ENCODE results near the gene SSNA1.

SSNA1 gene

DNA sequence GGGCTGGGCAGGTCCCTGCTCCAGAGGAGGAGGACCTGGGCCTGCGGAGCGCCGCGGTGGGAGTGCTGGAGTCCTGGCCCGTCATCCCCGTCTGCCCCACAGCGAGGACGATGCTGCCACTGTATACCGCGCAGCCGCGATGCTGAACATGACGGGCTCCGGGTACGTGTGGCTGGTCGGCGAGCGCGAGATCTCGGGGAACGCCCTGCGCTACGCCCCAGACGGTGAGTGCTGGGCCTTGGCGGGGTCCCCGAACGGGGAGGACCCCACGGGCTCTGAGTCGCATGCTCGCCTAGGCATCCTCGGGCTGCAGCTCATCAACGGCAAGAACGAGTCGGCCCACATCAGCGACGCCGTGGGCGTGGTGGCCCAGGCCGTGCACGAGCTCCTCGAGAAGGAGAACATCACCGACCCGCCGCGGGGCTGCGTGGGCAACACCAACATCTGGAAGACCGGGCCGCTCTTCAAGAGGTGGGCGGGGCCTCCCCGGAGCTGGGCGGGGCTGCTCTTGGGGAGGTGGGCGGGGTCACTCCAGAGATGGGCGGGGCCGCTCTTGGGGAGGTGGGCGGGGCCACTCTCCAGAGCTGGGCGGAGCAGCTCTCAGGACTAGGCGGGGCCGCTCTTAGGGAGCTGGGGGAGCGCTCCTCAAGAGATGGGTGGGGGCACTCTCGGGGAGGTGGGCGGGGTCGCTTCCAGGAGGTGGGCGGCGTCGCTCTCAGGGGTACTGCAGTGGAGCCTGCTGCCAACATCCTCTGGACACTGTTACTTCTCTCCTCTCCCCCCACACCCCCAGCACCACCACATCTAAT is 31.7 kb upstream of the SSNA1 start:
- peak overlapping the region; percentile 27 for H3K4me3 ChIP-seq (ENCODE audit: control insufficient read depth, low read depth, low read length)
- TF ChIP-seq, protein P1, sequence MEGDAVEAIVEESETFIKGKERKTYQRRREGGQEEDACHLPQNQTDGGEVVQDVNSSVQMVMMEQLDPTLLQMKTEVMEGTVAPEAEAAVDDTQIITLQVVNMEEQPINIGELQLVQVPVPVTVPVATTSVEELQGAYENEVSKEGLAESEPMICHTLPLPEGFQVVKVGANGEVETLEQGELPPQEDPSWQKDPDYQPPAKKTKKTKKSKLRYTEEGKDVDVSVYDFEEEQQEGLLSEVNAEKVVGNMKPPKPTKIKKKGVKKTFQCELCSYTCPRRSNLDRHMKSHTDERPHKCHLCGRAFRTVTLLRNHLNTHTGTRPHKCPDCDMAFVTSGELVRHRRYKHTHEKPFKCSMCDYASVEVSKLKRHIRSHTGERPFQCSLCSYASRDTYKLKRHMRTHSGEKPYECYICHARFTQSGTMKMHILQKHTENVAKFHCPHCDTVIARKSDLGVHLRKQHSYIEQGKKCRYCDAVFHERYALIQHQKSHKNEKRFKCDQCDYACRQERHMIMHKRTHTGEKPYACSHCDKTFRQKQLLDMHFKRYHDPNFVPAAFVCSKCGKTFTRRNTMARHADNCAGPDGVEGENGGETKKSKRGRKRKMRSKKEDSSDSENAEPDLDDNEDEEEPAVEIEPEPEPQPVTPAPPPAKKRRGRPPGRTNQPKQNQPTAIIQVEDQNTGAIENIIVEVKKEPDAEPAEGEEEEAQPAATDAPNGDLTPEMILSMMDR (conservative IDR thresholded peaks at IDR 0.05; ENCODE audit: control insufficient read depth, insufficient read depth, low read depth, low read length) = no peak
- DNase-seq (ENCODE audit: low read depth) = peak; percentile 56

DNA sequence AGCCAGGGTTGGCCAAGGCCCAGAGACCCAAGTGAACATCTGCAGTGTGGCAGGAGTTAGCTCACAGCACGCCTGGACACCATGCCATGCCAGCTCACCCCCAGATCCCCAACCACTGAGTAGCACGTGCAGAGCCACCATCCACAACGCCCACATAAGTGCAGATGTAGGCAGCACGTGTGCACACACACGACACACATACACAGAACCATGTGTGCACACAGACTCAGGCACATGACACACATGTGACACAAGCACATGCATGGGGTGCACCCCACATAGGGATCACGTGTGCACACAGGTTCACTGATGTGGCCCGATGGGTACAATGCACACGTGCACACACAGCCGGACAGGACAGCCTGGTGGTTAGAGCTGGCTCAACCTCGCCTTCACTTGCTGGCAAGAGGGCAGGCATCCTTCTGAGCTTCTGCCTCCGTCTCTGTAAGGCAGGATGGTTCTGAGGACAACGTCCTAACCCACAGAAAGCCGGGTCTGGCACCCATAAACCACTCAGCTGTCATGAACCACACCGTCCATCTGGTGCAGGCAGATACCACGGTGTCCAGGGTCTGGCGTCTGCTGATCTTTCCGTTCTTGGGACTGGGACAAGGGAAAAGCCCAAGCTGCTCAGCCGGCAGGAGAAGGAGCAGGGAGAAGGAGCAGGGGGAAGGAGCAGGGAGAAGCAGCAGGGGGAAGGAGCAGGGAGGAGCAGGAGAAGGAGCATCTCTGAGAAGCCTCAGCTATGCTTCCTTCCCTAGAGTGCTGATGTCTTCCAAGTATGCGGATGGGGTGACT is 30.7 kb upstream of the SSNA1 start:
- TF ChIP-seq, protein P1 (conservative IDR thresholded peaks at IDR 0.05; ENCODE audit: control insufficient read depth, insufficient read depth, low read depth, low read length) = no peak
- no peak overlapping the region for H3K4me3 ChIP-seq (ENCODE audit: control insufficient read depth, low read depth, low read length)
- peak; percentile 24 for DNase-seq (ENCODE audit: low read depth)

DNA sequence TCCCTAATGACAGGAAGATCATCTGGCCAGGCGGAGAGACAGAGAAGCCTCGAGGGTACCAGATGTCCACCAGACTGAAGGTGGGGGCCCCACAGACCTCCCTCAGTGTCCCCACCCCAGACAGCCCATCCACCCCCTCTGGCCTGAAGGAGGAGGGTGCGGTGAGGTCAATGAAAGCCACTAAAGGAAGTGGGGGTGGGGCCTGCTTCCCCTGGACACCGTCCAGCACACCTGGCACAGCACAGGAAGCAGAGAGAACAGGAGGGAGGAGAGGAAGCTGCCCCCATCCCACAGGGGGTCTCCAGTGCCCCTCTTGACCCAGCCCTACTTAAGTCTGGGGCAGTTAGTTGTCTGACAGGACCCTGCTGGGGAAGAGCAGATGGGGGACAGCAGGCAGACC is 29.9 kb upstream of the SSNA1 start:
- TF ChIP-seq, protein P1 (conservative IDR thresholded peaks at IDR 0.05; ENCODE audit: control insufficient read depth, insufficient read depth, low read depth, low read length) = no peak
- DNase-seq (ENCODE audit: low read depth) = no peak
- no peak overlapping the region for H3K4me3 ChIP-seq (ENCODE audit: control insufficient read depth, low read depth, low read length)

DNA sequence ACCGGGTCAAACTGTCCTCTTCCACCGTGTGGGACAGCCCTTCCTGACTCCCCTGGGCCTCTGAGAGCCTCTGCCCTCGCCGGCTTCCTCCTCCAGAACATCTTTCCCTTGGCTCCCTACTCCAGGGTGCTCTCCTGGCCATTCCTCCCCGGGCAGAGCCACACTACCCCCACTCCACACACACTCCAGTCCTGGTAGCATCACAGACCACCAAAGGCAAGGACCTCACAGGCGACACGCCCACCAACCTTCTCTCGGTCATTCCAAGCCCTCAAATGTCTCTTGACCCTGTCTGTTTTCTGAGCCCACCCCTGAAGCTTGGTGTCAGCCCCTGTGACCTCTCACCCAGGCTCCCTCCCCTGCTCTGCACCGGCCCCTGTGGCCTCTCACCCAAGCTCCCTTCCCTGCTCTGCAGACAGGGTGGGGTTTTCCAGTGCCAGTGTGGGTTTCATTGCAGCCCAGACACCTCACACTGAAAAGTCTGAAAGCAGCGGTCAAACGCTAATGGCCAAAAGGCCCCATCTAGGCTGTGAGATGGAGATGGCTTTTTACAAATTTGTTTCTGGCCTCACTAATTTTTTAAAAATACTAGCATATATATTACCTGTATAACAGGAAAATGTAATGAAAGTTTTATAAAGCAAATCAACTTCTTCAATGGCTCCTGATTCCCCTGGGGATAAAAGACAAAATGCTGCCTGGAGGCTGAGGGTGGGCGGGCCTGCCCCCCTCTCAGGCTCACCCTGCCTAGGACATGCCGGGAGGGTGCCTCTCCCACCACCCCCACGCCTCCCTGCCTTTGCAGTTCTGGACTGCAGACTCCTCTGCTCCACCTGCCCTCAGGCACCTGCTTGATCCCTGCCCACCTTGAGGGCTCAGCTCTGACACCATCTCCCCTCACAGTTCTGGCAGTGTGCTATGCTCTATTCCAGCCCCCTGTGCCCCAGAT is 29.1 kb upstream of the SSNA1 start:
- TF ChIP-seq, protein P1 (conservative IDR thresholded peaks at IDR 0.05; ENCODE audit: control insufficient read depth, insufficient read depth, low read depth, low read length) = no peak
- no peak for DNase-seq (ENCODE audit: low read depth)
- no peak overlapping the region for H3K4me3 ChIP-seq (ENCODE audit: control insufficient read depth, low read depth, low read length)

DNA sequence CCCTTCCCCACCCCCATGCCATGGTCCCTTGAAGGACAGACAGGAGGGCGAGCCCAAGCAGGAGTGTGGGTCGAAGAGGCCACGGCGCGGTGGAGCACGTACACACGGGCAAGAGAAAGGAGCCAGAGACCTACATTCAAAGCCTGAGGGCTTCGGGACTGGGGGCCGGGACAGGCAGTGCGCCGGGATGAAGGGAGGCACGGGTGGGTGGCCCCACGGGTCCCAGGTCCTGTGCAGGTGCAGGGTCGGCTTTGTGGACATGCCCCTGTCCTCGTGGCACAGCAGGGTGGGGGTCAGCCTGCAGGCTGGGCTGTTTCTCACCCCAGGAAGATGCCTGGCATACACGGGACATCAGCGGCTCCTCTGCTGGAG is 28.4 kb upstream of the SSNA1 start:
- TF ChIP-seq, protein P1 (conservative IDR thresholded peaks at IDR 0.05; ENCODE audit: control insufficient read depth, insufficient read depth, low read depth, low read length) = no peak
- H3K4me3 ChIP-seq (ENCODE audit: control insufficient read depth, low read depth, low read length) = no peak overlapping the region
- DNase-seq (ENCODE audit: low read depth) = no peak

Measured in fibroblast of mammary gland (primary cell).